Thyroid gland (tissue), 4 donors: Measurements from ENCODE around the gene NOXA1.

ENCODE experiments used
- CTCF ChIP-seq, 6 experiments: fragments of 200-600 bp in 3 of 6; fragments of 450-650 bp in 3 of 6; sonication (generic) in 3 of 6; IDR thresholded peaks; one replicate each; pipeline ENCODE4 v1.5.1; 2016 to 2019; ENCODE audit warnings: antibody characterized with exemption in 6 of 6, mild to moderate bottlenecking in 2 of 6, inconsistent platforms in 1 of 6, moderate library complexity in 1 of 6
- POLR2A ChIP-seq, 2 donors: fragments of 450-650 bp; IDR thresholded peaks; one replicate each; pipeline ENCODE4 v1.6.1; 2017; ENCODE audit warnings: antibody characterized with exemption in 2 of 2, mild to moderate bottlenecking in 2 of 2, moderate library complexity in 1 of 2

DNA sequence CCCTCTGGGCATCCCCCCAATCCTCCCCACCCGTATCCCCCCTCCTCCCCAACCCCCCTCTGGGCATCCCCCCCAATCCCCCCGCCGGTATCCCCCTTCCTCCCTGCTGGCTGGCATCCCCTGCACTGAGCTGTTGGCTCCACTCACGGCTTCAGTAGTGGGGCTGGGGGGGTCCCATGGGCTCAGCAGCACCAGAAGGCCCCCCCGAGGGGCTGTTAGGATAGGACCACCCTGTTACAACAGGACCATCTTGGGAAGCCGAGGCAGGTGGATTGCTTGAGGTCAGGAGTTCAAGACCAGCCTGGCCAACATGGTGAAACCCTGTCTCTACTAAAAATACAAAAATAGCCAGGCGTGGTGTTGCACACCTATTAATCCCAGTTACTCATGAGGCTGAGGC lies 42.6 kb upstream of the NOXA1 start:
- TF ChIP-seq CTCF (IDR thresholded peaks at IDR 0.05) = no peak
- no peak for TF ChIP-seq POLR2A (IDR thresholded peaks at IDR 0.05)
